K562 (cell line): ENCODE results near the gene COX20. TPM values are rescaled to one million over a fixed set of nuclear protein-coding genes. Genes with fewer than 3 reads are reported as not detected.

Experiments used
- SAP30 ChIP-seq: fragments of 200-600 bp; sonication (generic); IDR thresholded peaks from 2 replicates; pipeline ENCODE4 v1.6.1; 2012; ENCODE audit warnings: borderline replicate concordance, low read depth, mild to moderate bottlenecking, moderate library complexity, low read length, control low read depth, inconsistent platforms; ENCODE audit not compliant: insufficient read depth, poor library complexity, severe bottlenecking
- SMARCA5 ChIP-seq: fragments of 450-650 bp; IDR thresholded peaks from 2 replicates; pipeline ENCODE4 v1.6.1; 2016
- TFAP4 ChIP-seq: sonication (generic); formaldehyde crosslinking; IDR thresholded peaks from 2 replicates; pipeline ENCODE4 v1.8.0; 2022; ENCODE audit warnings: missing genetic modification reagents, mild to moderate bottlenecking, moderate library complexity, borderline replicate concordance
- polyA plus RNA-seq, 8 experiments: library from polyadenylated mRNA; depleted of rRNA in 4 of 8; stranded (reverse) in 5 of 8; unstranded in 3 of 8; fragments of >200 nt; fragmentation: Nextera tagmentation in 2 of 8; fragmentation: Illumina TruSeq in 1 of 8; extraction: Ambion mirVana in 2 of 8; extraction: Trizol in 1 of 8; gene quantifications; 2 replicates each; pipeline versions ENCODE4 v1.2.1 to v1.2.3, GENCODE V29; 2011 to 2014; ENCODE audit warnings: inconsistent platforms in 1 of 8, missing spikeins in 1 of 8
- total RNA-seq, 7 experiments: library from RNA; depleted of rRNA in 6 of 7; stranded (reverse); fragments of >200 nt in 6 of 7; fragmentation: Illumina TruSeq in 2 of 7; extraction: Trizol in 2 of 7; gene quantifications; 2 replicates each; pipeline versions ENCODE4 v1.2.1 to v1.2.3, GENCODE V29; 2011 to 2021; ENCODE audit warnings: low replicate concordance in 1 of 7
- TF ChIP-seq, protein P1 (sequence below): fragments of 450-650 bp; IDR thresholded peaks from 2 replicates; pipeline ENCODE4 v1.6.1; 2016; ENCODE audit warnings: low read depth
- TF ChIP-seq, protein P2 (sequence below): fragments of 450-650 bp; IDR thresholded peaks from 2 replicates; pipeline ENCODE4 v1.6.1; 2016; ENCODE audit warnings: antibody characterized with exemption

Gene COX20
- total and polyA plus RNA-seq, 9 of the 15 experiments (the other 6 are each of a cell fraction or from before 2014, with no cell fraction given): 41.5 to 192 (median 84.3) TPM

GRCh38 chr1:244843148-244843978 is 7.9 kb downstream of the COX20 start (continued):
- TF ChIP-seq, protein P1, sequence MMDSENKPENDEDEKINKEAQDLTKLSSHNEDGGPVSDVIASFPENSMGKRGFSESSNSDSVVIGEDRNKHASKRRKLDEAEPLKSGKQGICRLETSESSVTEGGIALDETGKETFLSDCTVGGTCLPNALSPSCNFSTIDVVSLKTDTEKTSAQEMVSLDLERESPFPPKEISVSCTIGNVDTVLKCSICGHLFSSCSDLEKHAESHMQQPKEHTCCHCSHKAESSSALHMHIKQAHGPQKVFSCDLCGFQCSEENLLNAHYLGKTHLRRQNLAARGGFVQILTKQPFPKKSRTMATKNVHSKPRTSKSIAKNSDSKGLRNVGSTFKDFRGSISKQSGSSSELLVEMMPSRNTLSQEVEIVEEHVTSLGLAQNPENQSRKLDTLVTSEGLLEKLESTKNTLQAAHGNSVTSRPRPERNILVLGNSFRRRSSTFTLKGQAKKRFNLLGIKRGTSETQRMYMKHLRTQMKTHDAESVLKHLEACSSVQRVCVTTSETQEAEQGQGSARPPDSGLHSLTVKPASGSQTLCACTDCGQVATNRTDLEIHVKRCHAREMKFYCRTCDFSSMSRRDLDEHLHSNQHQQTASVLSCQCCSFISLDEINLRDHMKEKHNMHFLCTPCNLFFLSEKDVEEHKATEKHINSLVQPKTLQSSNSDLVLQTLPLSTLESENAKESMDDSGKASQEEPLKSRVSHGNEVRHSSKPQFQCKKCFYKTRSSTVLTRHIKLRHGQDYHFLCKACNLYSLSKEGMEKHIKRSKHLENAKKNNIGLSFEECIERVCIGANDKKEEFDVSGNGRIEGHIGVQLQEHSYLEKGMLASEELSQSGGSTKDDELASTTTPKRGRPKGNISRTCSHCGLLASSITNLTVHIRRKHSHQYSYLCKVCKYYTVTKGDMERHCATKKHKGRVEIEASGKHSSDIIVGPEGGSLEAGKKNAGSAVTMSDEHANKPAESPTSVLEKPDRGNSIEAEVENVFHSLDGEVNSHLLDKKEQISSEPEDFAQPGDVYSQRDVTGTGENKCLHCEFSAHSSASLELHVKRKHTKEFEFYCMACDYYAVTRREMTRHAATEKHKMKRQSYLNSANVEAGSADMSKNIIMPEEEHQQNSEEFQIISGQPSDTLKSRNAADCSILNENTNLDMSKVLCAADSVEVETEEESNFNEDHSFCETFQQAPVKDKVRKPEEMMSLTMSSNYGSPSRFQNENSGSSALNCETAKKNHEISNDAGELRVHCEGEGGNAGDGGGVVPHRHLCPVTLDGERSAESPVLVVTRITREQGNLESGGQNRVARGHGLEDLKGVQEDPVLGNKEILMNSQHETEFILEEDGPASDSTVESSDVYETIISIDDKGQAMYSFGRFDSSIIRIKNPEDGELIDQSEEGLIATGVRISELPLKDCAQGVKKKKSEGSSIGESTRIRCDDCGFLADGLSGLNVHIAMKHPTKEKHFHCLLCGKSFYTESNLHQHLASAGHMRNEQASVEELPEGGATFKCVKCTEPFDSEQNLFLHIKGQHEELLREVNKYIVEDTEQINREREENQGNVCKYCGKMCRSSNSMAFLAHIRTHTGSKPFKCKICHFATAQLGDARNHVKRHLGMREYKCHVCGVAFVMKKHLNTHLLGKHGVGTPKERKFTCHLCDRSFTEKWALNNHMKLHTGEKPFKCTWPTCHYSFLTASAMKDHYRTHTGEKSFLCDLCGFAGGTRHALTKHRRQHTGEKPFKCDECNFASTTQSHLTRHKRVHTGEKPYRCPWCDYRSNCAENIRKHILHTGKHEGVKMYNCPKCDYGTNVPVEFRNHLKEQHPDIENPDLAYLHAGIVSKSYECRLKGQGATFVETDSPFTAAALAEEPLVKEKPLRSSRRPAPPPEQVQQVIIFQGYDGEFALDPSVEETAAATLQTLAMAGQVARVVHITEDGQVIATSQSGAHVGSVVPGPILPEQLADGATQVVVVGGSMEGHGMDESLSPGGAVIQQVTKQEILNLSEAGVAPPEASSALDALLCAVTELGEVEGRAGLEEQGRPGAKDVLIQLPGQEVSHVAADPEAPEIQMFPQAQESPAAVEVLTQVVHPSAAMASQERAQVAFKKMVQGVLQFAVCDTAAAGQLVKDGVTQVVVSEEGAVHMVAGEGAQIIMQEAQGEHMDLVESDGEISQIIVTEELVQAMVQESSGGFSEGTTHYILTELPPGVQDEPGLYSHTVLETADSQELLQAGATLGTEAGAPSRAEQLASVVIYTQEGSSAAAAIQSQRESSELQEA: no peak
- TF ChIP-seq, protein P2, sequence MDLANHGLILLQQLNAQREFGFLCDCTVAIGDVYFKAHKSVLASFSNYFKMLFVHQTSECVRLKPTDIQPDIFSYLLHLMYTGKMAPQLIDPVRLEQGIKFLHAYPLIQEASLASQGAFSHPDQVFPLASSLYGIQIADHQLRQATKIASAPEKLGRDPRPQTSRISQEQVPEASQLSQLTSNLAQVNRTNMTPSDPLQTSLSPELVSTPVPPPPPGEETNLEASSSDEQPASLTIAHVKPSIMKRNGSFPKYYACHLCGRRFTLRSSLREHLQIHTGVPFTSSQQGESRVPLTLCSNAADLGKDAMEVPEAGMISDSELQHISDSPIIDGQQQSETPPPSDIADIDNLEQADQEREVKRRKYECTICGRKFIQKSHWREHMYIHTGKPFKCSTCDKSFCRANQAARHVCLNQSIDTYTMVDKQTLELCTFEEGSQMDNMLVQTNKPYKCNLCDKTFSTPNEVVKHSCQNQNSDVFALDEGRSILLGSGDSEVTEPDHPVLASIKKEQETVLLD: no peak
- no peak for TF ChIP-seq SMARCA5
- no peak for TF ChIP-seq TFAP4 (CRISPR knock-in tag)
- TF ChIP-seq SAP30: no peak
